HG03135 (cell line): ENCODE results near the gene NUDT4B.
"Not testable (repeated sequence)": the region's sequence is repeated elsewhere in the genome, so short reads cannot be mapped to it uniquely, and the experiment has no call there.

Experiments used
- ATAC-seq: cut with Tn5 transposase; IDR thresholded peaks from one replicate; pipeline ENCODE4 v1.9.1; 2021; ENCODE audit warnings: mild to moderate bottlenecking, moderate library complexity; ENCODE audit not compliant: unreplicated experiment

The NUDT4B gene

DNA sequence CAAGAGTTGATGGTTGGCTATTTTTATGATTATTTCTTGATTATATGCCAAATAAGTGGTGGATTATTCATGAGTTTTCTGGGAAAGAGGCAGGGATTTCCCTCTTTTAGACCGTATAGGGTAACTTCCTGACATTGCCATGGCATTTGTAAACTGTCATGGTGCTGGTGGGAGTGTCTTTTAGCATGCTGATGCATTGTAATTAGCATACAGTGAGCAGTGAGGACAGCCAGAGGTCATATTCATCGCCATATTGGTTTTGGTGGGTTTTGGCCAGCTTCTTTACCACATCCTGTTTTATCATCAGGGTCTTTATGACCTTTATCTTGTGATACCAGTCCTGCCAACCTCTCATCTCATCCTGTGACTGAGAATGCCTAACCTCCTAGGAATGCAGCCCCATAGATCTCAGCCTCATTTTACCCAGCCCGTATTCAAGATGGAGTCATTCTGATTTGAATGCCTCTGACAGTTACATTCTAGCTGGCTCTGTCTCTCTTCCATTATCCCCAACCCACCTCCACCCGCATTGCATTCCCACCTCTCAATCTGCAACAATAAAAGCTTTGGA lies 45.3 kb downstream of the NUDT4B start:
- not testable (repeated sequence) for ATAC-seq
